Measurements from ENCODE around the gene COMMD6.

COMMD6 gene

DNA sequence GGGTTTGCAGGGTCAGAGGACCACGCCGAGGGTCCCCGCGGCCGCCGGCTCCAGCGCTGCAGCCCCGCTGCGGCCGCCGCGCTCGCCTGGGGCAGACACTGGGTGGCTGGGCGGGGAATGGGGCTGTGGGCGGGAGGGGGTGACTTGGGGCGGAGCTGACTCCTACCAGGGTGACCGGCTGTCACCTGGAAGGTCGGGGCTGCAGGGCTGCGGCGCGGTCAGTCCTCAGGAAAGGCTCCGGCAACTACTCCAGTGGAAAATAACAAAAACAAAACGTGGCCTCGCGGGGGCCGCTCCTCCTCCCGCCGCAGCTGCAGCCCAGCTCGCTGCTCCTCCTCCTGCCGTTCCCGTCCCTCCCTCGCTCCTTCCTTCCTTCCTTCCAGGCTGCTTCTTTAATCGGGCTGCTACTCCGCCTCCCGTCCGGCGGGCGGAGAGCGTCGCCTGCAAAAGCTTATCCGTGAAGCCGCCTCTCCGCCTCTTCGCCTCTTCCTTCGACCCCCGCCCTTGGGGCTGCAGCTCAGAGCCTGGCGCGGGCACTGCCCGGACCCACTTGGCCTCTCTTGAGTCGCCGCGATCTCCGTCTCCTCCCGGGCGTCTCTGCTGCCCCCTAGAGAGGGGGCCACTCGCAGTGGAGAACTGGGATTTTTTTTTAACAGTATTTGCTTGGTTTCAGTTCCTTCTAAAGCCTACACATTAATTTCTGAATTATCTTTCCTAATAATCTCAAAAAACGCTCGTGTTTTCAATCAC, 55.4 kb downstream of the COMMD6 start, which contains the start of gene TBC1D4:
TSS of gene TBC1D4 (minus strand) at position 100 of the 750 bp plus-strand sequence. CDS start 402 bp downstream, outside the sequence.
- no peak for DNase-seq

DNA sequence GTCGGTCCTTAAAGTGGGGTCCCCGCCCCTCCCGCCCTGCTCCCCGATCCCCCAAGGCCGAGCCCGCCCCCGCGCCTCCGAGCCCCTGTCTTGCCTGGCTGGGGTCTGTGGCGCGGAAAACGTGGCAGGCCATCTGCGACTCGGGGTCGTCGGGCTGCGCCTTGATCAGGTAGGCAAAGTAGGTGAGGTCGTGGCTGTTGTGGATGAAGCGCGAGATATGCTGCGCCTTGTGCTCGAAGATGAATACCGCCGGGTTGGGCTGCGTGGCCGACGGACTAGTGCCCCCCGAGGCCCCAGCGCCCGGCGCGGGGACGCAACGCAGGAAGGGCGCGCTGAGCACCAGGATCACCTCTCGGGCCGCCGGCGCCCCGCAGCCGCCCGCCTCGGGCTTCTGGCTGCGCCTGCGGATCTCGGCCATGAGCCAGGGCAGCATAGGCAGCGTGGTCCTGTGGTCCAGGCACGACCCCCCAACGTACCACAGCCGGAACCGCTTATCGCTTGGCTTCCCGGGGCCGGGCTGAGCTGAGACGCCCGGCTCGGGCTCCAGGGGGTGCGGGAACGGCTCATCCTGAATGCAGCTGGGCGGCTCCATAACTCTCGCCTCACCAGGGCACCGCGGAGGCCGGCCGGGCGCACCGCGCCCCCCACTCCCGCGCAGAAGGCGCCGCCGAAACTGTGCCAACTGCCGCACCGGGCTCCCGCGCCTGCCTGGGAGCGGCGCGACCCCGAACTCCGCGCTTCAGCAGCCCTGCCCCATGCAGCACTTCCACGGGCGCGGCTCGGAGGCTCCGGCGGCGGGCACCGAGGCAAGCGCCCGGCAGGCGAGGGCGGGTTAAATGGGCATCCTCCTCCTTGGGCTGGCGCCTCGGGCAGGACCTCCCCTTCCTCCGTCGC, 56.2 kb downstream of the COMMD6 start:
- DNase-seq: no peak

DNA sequence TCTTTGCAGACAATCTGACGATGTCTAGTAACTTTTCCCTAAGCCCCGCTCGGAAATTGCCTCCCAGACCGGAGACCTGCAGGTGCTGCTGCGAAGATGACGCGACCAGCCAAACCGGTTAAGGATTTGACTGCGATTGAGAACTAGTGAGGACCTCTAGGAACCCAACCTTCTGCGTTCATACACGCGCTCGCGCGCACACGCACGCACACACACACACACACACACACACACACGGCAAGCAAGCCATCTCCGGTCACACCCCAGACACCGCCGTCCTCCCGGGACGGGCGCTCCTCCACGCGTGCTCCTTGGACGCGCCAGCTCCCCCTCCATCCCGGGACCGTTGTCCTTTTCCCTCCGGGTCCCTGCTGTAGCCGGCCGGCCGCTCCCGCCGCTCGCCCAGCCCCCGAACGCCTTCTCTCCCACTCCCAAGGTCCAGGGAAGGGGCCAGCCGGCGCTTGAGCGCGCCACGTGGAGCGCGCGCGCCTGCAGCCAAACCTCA, 56.9 kb downstream of the COMMD6 start:
- no peak for DNase-seq

DNA sequence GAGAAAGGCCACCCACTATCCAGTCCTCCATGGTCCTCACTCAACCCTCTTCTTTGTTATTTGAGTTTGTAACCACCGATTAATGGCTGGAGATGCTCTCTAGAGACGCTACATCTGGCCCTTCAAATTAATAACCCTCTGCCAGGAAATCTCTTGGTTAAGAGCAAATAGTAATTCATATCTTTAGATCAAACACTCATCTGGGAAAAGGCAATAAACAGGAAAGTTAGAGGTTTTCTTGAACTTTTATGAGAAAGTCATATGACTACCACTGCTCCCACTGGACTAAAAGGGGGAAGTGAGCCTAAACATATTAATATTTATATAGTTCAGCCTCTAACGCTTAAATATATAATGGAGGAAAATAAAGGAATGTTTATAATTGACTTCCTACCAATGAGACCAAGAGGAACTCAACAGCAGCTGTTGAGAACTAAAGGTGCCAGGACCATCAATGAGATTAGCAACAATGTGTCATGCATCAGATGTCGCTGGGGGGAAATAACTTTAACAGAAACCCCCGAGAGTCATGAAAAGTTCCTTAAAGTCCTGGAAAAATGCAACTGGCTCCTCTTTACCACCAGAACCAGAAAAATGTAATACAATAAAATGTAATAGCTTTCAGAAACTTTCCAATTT, 58.4 kb downstream of the COMMD6 start:
- no peak for DNase-seq

DNA sequence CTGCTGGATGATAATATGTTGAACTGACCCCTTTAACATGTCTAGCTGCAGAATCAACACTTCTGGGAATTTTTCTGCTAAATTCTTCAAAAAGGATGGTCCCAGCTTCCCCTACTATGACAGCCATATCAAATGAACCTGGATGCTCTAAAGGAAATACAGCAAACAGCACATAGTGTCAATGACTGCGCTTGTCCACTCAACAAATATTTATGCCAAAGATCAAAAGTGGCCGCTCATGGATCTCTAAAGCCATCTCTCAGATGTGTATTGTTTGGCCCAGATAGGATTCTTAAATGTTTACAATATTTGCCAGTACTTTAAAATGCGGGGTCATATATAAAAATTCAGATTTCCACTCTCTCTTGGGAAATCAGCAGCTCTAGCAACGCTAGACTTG, 59.0 kb downstream of the COMMD6 start:
- no peak for DNase-seq
